ENCODE measurements around the gene RUNX2.

DNA sequence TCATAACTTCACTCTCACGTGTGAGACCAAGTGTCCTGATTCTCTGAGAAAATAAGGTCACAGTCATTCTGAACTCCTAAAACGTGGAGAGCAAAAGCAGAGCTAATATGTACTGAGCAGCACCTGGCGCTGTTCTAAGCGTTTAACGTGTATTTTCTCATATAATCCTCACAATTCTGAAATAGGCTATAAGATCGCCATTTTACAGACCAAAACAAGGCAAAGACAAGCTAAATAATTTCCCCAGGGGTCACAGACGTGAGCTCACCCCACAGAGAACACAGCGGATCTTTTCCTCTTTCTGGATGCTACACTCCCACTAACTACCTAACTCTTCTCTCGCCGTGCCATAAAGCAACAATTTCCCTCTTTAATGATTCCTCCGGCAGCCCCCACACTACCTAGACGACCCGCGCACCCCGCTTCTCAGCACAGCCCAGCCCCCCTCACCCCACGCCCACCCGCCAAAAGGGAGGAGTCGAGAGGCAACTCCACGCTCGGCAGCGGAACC, 49.0 kb downstream of the RUNX2 start:
- TF ChIP-seq, protein P1, sequence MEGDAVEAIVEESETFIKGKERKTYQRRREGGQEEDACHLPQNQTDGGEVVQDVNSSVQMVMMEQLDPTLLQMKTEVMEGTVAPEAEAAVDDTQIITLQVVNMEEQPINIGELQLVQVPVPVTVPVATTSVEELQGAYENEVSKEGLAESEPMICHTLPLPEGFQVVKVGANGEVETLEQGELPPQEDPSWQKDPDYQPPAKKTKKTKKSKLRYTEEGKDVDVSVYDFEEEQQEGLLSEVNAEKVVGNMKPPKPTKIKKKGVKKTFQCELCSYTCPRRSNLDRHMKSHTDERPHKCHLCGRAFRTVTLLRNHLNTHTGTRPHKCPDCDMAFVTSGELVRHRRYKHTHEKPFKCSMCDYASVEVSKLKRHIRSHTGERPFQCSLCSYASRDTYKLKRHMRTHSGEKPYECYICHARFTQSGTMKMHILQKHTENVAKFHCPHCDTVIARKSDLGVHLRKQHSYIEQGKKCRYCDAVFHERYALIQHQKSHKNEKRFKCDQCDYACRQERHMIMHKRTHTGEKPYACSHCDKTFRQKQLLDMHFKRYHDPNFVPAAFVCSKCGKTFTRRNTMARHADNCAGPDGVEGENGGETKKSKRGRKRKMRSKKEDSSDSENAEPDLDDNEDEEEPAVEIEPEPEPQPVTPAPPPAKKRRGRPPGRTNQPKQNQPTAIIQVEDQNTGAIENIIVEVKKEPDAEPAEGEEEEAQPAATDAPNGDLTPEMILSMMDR (IDR thresholded peaks at IDR 0.05) = no peak
- no peak for TF ChIP-seq POLR2A (IDR thresholded peaks at IDR 0.05)

Data from Peyer's patch (tissue), 4 donors.